GM21737 (cell line): ENCODE data around the gene CCDC91.
"Not testable (repeated sequence)": the region's sequence is repeated elsewhere in the genome, so short reads cannot be mapped to it uniquely, and the experiment has no call there.

Source experiments
- ATAC-seq: cut with Tn5 transposase; IDR thresholded peaks from one replicate; pipeline ENCODE4 v1.9.1; 2021; ENCODE audit warnings: mild to moderate bottlenecking, moderate library complexity; ENCODE audit not compliant: unreplicated experiment

Gene CCDC91

GRCh38 chr12:28269851-28270250 lies 79.6 kb downstream of the CCDC91 start:
- ATAC-seq: no peak

DNA sequence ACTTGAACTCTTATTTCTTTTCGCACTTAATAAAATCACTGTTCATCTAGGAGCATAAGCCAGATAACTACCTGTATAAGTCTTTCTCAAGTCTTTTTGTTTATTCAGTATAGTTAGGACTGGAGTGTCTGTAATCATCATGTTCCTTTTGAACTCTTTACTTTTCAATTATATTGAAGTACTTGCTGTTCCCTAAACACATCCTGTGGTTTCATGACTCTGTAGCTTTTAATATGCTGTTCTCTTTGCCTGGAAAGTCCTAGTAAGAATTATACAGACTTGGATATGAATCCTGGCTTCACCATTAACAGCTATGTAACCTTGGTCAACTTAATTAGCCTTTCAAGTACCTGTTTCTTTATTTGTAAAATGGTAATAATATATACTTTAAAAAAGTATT lies 88.2 kb downstream of the CCDC91 start:
- no peak for ATAC-seq

- no peak for ATAC-seq
Measured at GRCh38 chr12:28278960-28279359, 88.7 kb downstream of the CCDC91 start.

DNA sequence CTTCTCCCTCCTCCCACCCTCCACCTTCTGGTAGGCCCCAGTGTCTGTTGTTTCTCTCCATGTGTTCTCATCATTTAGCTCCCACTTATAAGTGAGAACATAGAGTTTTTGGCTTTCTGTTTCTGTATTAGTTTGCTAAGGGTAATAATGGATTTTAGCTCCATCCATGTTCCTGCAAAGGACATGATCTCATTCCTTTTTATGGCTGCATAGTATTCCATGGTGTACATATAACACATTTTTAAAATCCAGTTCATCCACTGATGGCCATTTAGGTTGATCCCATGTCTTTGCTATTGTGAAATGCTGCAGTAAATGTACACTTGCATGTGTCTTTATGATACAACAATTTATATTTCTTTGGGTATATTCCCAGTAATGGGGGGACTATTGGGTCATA lies 96.1 kb downstream of the CCDC91 start:
- ATAC-seq: no peak

GRCh38 chr12:28290262-28290661 lies 100.0 kb downstream of the CCDC91 start:
- no peak for ATAC-seq

GRCh38 chr12:28292699-28293098 lies 102.4 kb downstream of the CCDC91 start:
- ATAC-seq: no peak

- no peak for ATAC-seq
Measured at GRCh38 chr12:28294300-28294699, 104.0 kb downstream of the CCDC91 start.

GRCh38 chr12:28296287-28296686 lies 106.0 kb downstream of the CCDC91 start:
- no peak for ATAC-seq

DNA sequence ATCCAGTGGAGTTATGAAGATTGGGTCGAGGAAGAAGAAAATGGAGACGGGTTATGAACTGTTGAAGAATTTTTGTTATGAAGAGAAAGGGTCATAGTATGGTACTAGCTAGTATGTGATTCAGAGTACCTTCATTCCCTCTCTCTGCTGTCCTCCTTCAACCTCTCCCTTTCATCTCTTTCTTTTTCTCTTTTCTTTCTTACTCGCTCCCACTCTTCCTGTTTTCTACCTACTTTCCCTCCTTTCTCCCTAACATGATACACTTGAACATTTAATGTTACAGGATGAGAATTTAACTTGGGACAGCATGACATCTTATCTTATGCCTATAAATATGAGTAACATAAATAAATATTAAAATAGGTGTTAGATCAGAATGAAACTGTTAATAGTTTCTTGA lies 112.9 kb downstream of the CCDC91 start:
- ATAC-seq: no peak

DNA sequence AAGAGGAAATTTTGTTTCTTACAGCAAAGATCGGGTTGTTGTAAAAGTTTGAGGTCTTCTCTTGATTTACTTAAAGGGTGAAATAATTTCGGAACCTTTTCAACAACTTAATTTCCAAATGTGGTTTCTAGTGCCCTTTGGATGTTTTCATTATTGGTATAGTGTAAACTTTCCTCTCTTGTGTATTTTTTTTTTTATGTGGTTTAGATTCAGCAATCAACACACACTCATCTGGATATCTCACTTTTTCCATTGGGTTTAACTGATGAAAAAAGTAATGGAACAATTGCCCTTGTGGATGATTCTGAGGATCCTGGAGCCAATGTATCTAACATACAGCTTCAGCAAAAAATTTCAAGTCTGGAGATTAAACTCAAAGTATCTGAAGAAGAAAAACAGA lies 116.3 kb downstream of the CCDC91 start:
- no peak for ATAC-seq

DNA sequence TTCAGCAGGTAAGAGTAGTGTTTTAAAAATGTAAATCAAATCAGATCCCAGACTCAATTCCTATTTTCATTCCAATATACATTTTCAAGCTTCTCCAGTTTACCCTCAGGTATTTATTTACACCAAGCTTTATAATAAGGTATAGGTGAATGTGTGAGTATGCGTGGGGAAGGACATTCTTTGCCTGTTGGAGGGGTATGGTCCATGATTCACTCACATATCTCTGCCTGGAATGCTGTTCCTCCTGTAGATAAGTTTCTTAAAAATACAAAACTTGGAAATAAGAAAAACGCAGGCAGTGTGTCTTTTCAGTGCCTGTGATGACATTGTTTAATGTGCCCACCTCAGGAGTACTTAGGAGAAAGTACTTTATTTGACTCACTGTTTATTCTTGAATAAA lies 118.6 kb downstream of the CCDC91 start:
- no peak for ATAC-seq

DNA sequence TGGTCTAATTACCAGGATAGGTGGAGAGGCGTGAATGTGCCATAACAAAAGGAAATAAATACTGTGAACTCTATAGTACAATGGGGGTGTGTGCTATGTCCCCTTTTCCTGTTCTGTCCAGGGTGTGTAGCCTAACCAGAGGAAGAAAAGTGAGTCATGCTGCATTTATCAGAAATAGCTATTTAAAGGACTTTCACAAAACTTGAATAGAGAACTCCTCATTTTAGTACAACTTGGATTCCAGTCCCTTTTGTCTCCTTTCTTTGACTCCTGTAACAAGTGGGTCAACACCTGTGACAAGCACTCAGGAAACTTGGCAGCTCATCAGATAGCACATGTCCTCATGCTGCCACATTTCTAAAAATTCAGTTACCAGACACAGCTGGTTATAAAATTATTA lies 123.4 kb downstream of the CCDC91 start:
- ATAC-seq: no peak

DNA sequence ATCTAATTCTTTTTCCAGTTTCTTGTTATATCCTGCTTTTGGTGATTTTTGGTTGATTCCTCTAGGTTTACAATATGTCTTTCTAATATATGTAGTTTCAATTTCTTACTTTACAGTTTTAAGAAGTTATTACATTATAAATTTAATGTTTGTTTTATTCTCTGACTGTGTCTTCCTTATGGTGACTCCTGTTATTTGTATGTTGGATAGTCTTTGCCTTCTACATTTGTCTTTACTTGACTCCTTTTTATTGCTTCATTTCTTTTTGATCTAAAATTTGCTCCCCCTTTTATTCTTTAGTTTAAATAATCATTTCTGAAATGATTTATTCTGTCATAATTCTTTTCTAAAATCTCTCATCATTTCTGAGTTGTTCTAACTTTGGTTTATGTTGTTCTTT lies 125.8 kb downstream of the CCDC91 start:
- ATAC-seq: no peak

DNA sequence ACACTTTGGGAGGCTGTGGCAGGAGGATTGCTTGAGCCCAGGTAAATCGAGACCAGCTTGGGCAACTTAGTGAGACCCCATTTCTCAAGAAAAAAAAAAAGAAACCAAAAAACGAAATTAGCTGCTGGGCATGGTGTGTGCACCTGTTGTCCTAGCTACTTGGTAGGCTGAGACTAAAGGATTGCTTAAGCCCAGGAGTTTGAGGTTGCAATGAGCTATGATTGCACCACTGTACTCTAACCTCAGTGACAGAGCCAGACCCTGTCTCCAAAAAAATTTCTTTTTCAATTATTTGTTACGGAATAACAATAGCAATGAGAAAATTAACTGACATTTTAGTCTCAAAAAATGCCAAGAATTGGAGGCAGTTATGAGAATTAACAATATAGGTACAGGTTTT lies 128.0 kb downstream of the CCDC91 start:
- no peak for ATAC-seq

- no peak for ATAC-seq
Measured at GRCh38 chr12:28320353-28320752, 130.1 kb downstream of the CCDC91 start.

GRCh38 chr12:28327722-28328121 lies 137.5 kb downstream of the CCDC91 start:
- no peak for ATAC-seq

GRCh38 chr12:28328967-28329366 lies 138.7 kb downstream of the CCDC91 start:
- no peak for ATAC-seq

GRCh38 chr12:28329727-28330126 lies 139.5 kb downstream of the CCDC91 start:
- not testable (repeated sequence) for ATAC-seq

DNA sequence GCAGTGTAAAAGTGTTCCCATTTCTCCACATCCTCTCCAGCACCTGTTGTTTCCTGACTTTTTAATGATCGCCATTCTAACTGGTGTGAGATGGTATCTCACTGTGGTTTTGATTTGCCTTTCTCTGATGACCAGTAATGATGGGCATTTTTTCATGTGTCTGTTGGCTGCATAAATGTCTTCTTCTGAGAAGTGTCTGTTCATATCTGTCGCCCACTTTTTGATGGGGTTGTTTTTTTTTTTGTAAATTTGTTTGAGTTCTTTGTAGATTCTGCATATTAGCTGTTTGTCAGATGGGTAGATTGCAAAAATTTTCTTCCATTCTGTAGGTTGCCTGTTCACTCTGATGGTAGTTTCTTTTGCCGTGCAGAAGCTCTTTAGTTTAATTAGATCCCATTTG lies 140.0 kb downstream of the CCDC91 start:
- ATAC-seq: not testable (repeated sequence)

- no peak for ATAC-seq
Measured at GRCh38 chr12:28331130-28331529, 140.9 kb downstream of the CCDC91 start.

DNA sequence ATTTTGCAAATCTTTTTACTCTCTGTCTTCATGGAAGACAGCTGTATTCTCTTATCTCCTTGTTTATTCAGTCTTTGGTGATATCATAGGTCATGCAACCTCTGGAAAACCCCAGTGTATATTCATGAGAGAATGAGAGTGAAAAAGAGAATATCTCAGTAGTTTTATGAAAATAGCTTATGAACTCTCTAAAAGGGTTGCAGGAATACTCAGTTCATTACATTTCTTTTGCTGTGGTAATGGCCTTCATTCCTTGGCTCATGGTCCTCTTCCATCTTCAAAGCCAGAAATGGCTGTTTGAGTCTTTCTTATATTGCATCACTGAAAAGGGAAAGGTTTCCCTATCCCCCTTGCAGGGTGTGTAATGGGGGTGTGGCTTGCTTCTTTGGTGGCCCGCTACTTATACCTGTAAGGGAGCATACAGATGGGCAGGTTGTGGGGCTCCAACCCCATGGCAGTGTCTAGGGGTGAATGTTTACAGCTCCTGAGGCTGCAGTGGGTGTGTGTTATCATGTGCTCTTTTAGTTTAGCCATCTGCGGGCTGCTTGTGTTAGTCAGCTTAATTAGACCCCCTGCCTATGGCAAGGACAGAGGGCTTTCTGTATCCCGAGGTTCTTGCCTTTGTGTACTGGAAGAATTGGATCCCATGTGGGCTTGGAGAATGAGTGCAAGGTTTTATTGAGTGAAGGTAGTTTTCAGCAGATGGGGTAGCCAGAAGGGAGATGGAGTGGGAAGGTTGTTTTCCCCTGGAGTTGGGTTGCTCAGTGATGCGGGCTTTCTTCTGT lies 150.2 kb downstream of the CCDC91 start:
- no peak for ATAC-seq

DNA sequence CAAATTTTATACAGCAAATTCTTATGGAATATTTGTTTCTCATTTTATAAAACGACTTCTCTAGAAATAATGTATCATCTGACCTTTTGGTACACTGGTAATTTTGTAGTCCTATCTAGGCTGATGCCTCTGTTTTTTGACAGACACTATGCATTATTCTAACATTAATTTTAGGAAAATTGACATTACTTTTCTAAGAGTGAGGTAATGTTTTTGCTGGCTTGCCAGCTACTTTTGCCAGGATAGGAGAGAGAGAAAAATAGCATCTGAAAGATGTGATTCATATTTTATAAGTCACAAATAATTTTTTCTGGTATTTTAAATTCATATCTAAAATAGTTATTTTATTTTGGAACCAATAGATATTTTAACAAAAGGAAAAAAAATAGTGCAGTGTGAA lies 153.5 kb downstream of the CCDC91 start:
- ATAC-seq: no peak

- ATAC-seq: no peak
Measured at GRCh38 chr12:28346567-28346966, 156.3 kb downstream of the CCDC91 start.
